Ectodermal cell (in vitro differentiated cells): Measurements from ENCODE around the gene ZNF205.

Source experiments
- H3K27ac ChIP-seq: 2 replicates; pipeline ENCODE4 v1.7.0; 2013; ENCODE audit warnings: mild to moderate bottlenecking, low read depth, low read length; ENCODE audit not compliant: insufficient read depth, poor library complexity, severe bottlenecking
- H3K27me3 ChIP-seq: 2 replicates; pipeline ENCODE4 v1.7.0; 2013; ENCODE audit warnings: mild to moderate bottlenecking, low read length; ENCODE audit not compliant: insufficient read depth, control insufficient read depth, poor library complexity, severe bottlenecking
- H3K36me3 ChIP-seq: one replicate; pipeline ENCODE4 v1.7.0; 2013; ENCODE audit warnings: low read length; ENCODE audit not compliant: control insufficient read depth, insufficient read depth
- H3K4me1 ChIP-seq: one replicate; pipeline ENCODE4 v1.7.0; 2013; ENCODE audit warnings: low read length; ENCODE audit not compliant: control insufficient read depth, insufficient read depth
- H3K4me3 ChIP-seq: 2 replicates; pipeline ENCODE4 v1.7.0; 2013; ENCODE audit warnings: low read depth, low read length, control low read depth; ENCODE audit not compliant: insufficient read depth
- H3K9me3 ChIP-seq: 2 replicates; pipeline ENCODE4 v1.7.0; 2013; ENCODE audit warnings: mild to moderate bottlenecking, low read length, moderate library complexity; ENCODE audit not compliant: control insufficient read depth
- WGBS, 2 experiments: methylation state at CpG; one replicate each; pipeline ENCODE4 v1.1.7; 2013; ENCODE audit warnings: missing lambda C conversion rate in 2 of 2; 5-methylcytosine and 5-hydroxymethylcytosine counted together

The ZNF205 gene

GRCh38 chr16:3142327-3142726 lies 29.9 kb downstream of the ZNF205 start:
- Histone ChIP-seq H3K9me3 (no peaks in the 10 kb centered on the region), H3K27me3 (peaks cover 2% of the 10 kb centered on the region), H3K36me3 (peaks cover 4% of the 10 kb centered on the region), H3K27ac (no peak overlapping the region), H3K4me3 (no peak overlapping the region), H3K4me1 (no peaks in the 10 kb centered on the region)
- WGBS, 2 experiments, result 96% methylated on average over 22 of the region's 22 CpGs

DNA sequence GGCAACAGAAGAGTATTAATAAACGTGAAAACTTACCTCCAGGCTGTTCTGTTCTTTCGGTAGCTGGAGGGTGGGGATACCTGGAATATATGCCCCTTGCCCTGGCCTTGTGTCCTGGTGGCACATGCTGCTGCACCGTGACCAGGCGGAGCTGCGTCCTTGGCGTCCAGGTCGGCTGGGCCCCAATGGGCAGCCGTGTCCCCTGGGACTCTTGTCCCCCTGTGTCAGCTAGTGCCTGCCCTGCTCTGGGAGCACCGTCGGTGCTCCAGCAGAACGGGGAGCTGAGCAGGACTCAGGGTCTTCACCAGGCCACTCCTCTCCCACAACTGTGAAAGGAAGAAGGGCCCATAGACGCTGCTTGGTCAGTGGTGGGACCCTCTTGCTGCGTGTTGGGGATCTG lies 30.4 kb downstream of the ZNF205 start:
- peaks cover 7% of the 10 kb centered on the region for H3K27me3 ChIP-seq
- no peaks in the 10 kb centered on the region for H3K4me1 ChIP-seq
- H3K36me3 ChIP-seq, result peaks cover 4% of the 10 kb centered on the region
- H3K4me3 ChIP-seq, result no peak overlapping the region
- H3K27ac ChIP-seq, result no peak overlapping the region
- no peaks in the 10 kb centered on the region for H3K9me3 ChIP-seq
- 95 to 96% methylated on average over 13 of the region's 13 CpGs for WGBS, 2 experiments

DNA sequence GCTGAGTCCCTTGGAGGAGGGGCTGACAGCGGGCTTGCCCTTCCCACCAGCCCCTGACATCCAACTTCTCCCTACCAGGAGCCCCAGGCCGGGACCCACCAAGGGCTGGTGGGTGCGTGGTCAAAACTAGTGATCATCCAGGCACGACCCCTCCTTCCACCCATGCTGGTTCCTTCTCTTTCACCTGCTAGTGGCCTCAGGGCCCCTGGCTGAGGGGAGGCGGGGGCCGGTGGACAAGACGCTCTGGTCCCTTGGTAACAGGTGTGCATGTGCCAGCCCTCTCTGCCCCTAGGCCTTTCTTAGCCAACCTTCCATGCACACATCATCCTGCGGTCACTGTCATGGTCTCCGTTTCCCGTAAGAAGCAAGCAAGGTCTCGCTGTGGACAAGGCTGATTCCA lies 30.8 kb downstream of the ZNF205 start:
- Histone ChIP-seq H3K4me3 (no peak overlapping the region), H3K36me3 (peaks cover 4% of the 10 kb centered on the region), H3K27ac (no peak overlapping the region), H3K9me3 (no peaks in the 10 kb centered on the region), H3K27me3 (peaks cover 11% of the 10 kb centered on the region), H3K4me1 (no peaks in the 10 kb centered on the region)
- 94% methylated on average over 11 of the region's 11 CpGs for WGBS, 2 experiments

GRCh38 chr16:3143598-3144320 lies 31.4 kb downstream of the ZNF205 start:
- no peak overlapping the region for H3K27ac ChIP-seq
- 91% methylated on average over 23 of the region's 23 CpGs for WGBS, 2 experiments
- no peaks in the 10 kb centered on the region for H3K9me3 ChIP-seq

DNA sequence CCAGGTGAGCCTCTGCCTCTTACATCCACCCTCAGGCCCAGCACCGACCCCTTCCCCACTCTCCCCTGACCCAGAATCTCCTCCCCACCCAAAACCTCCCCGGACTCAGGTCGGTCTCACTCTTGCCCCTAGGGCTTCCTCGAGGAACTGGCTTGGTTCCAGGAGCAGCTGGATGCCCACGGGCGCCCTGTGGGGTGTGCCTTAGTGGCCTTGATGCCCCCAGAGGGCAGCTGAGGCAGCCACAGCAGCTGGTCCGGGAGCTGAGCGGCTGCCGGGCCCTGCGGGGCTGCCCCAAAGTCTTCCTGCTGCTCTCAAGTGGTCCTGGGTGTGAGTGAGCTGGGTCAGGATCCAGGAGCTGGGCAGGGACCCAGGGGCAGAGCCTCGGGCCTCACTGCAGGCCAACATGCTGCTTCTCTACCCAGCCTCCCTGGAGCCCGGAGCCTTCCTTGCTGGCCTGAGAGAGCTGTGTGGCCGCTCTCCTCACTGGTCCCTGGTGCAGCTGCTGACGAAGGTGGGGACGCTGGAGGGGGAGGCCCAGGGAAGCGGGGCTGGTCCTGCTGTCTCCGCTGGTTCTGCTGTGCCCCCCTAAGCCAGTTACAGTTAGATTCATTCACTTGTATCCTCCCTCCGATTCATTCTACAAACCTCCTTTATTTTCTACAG lies 32.1 kb downstream of the ZNF205 start:
- 86 to 87% methylated on average over 18 of the region's 18 CpGs for WGBS, 2 experiments
- Histone ChIP-seq H3K27ac (no peak overlapping the region), H3K4me3 (no peak overlapping the region), H3K36me3 (peaks cover 4% of the 10 kb centered on the region), H3K9me3 (no peaks in the 10 kb centered on the region), H3K4me1 (no peaks in the 10 kb centered on the region), H3K27me3 (peaks cover 24% of the 10 kb centered on the region)

More at GRCh38 chr16:3143598-3144320, 31.4 kb downstream of the ZNF205 start:
- no peak overlapping the region for H3K4me3 ChIP-seq
- H3K4me1 ChIP-seq, result no peaks in the 10 kb centered on the region
- peaks cover 4% of the 10 kb centered on the region for H3K36me3 ChIP-seq
- peaks cover 17% of the 10 kb centered on the region for H3K27me3 ChIP-seq

GRCh38 chr16:3145151-3145550 lies 32.8 kb downstream of the ZNF205 start:
- Histone ChIP-seq H3K4me3 (no peak overlapping the region), H3K4me1 (no peaks in the 10 kb centered on the region), H3K27me3 (peaks cover 25% of the 10 kb centered on the region), H3K36me3 (peaks cover 4% of the 10 kb centered on the region), H3K9me3 (no peaks in the 10 kb centered on the region), H3K27ac (no peak overlapping the region)
- WGBS, 2 experiments, result 89 to 92% methylated on average over 10 of the region's 10 CpGs

DNA sequence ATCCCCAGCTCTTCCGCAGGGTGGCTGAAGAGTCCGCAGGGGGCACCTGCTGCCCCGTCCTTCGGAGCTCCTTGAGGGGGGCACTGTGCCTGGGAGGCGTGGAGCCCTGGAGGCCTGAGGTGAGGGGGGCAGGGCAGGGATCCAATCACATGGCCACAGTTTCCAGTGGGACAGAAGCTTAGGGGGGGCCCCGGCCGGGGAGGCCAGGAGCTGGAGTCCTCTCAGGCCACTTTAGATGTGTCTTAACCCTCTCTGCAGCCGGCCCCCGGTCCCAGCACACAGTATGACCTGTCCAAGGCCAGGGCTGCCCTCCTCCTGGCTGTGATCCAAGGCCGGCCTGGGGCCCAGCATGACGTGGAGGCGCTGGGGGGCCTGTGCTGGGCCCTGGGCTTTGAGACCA lies 33.3 kb downstream of the ZNF205 start:
- no peaks in the 10 kb centered on the region for H3K9me3 ChIP-seq
- WGBS, 2 experiments, result 87% methylated on average over 12 of the region's 12 CpGs
- H3K4me1 ChIP-seq, result no peaks in the 10 kb centered on the region
- H3K27ac ChIP-seq, result no peak overlapping the region
- H3K36me3 ChIP-seq, result peaks cover 4% of the 10 kb centered on the region
- peaks cover 25% of the 10 kb centered on the region for H3K27me3 ChIP-seq
- H3K4me3 ChIP-seq, result no peak overlapping the region

- Histone ChIP-seq H3K27ac (no peak overlapping the region), H3K4me1 (no peaks in the 10 kb centered on the region), H3K9me3 (no peaks in the 10 kb centered on the region), H3K36me3 (no peaks in the 10 kb centered on the region), H3K4me3 (no peak overlapping the region), H3K27me3 (peaks cover 25% of the 10 kb centered on the region)
- WGBS, 2 experiments, result 89 to 91% methylated on average over 16 of the region's 16 CpGs
Measured at GRCh38 chr16:3147046-3147756, 34.8 kb downstream of the ZNF205 start.

GRCh38 chr16:3147757-3148104 lies 35.3 kb downstream of the ZNF205 start:
- no peaks in the 10 kb centered on the region for H3K36me3 ChIP-seq
- H3K4me3 ChIP-seq, result no peak overlapping the region
- no peaks in the 10 kb centered on the region for H3K9me3 ChIP-seq
- H3K27me3 ChIP-seq, result peaks cover 25% of the 10 kb centered on the region
- no peaks in the 10 kb centered on the region for H3K4me1 ChIP-seq
- 92 to 93% methylated on average over 5 of the region's 5 CpGs for WGBS, 2 experiments
- no peak overlapping the region for H3K27ac ChIP-seq
